ENCODE data around the gene PSMA7.

PSMA7 gene

GRCh38 chr20:62183426-62184142 lies 40.4 kb upstream of the PSMA7 start:
- H3K27ac ChIP-seq, result peak overlapping the region; percentile 85
- TF ChIP-seq ZFX (IDR thresholded peaks at IDR 0.05), result no peak

GRCh38 chr20:62182469-62183425 lies 39.6 kb upstream of the PSMA7 start, which contains the start of gene MTG2:
Gene MTG2 (plus strand): TSS chr20:62183028. CDS start chr20:62193421, 10,393 bp downstream.
- H3K27ac ChIP-seq, result peak within 1 kb of the TSS; percentile 85
- TF ChIP-seq ZFX (IDR thresholded peaks at IDR 0.05) (peak; percentile 92; the same call in 1 of the 2 replicates), CTCF (conservative IDR thresholded peaks at IDR 0.05) (no peak)

GRCh38 chr20:62181808-62182207 lies 38.6 kb upstream of the PSMA7 start:
- TF ChIP-seq CTCF (conservative IDR thresholded peaks at IDR 0.05), result no peak
- TF ChIP-seq ZFX (IDR thresholded peaks at IDR 0.05), result no peak
- no peak overlapping the region for H3K27ac ChIP-seq

- no peak for TF ChIP-seq ZFX (IDR thresholded peaks at IDR 0.05)
- TF ChIP-seq CTCF (conservative IDR thresholded peaks at IDR 0.05), result no peak
- H3K27ac ChIP-seq, result peak overlapping the region; percentile 9; the same call in 1 of the 2 replicates
Measured at GRCh38 chr20:62179162-62179504, 35.9 kb upstream of the PSMA7 start.

- TF ChIP-seq ZFX (IDR thresholded peaks at IDR 0.05) (no peak), CTCF (conservative IDR thresholded peaks at IDR 0.05) (no peak)
- peak overlapping the region; percentile 9; the same call in 1 of the 2 replicates for H3K27ac ChIP-seq
Measured at GRCh38 chr20:62178316-62179161, 35.3 kb upstream of the PSMA7 start.

- H3K27ac ChIP-seq, result no peak overlapping the region
- TF ChIP-seq ZFX (IDR thresholded peaks at IDR 0.05) (no peak), CTCF (conservative IDR thresholded peaks at IDR 0.05) (no peak)
Measured at GRCh38 chr20:62177307-62177706, 34.1 kb upstream of the PSMA7 start.

- H3K27ac ChIP-seq, result no peak overlapping the region
- TF ChIP-seq CTCF (conservative IDR thresholded peaks at IDR 0.05) (no peak), ZFX (IDR thresholded peaks at IDR 0.05) (no peak)
Measured at GRCh38 chr20:62176866-62177265, 33.7 kb upstream of the PSMA7 start.
